ENCODE data around the gene LCN6.
"Not testable (repeated sequence)": the region's sequence is repeated elsewhere in the genome, so short reads cannot be mapped to it uniquely, and the experiment has no call there.

LCN6 gene, protein sequence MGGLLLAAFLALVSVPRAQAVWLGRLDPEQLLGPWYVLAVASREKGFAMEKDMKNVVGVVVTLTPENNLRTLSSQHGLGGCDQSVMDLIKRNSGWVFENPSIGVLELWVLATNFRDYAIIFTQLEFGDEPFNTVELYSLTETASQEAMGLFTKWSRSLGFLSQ

DNA sequence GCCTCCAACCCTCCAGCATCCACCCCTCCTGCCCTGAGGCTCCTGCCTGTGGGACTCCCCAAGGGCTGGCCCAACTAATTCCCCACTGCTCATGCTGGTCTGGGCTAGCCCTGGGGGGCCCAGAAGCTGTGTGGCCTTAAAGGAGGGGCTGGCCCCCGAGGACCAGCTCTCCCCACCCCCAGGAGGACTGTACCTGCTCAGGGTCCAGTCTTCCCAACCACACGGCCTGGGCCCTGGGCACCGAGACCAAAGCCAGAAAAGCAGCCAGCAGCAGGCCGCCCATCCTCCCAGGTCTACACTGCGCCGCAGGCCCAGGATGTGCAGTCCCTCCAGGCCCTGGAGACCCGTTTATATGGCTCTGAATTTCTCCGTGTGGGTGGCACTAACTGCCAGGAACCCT lies at the start of gene LCN6:
Gene LCN6, minus strand, starts transcription at position 325 of the 400 bp plus-strand sequence. Its CDS starts 42 bp downstream, at position 283.
- DNase-seq (ENCODE audit: low read depth), result no peak

DNA sequence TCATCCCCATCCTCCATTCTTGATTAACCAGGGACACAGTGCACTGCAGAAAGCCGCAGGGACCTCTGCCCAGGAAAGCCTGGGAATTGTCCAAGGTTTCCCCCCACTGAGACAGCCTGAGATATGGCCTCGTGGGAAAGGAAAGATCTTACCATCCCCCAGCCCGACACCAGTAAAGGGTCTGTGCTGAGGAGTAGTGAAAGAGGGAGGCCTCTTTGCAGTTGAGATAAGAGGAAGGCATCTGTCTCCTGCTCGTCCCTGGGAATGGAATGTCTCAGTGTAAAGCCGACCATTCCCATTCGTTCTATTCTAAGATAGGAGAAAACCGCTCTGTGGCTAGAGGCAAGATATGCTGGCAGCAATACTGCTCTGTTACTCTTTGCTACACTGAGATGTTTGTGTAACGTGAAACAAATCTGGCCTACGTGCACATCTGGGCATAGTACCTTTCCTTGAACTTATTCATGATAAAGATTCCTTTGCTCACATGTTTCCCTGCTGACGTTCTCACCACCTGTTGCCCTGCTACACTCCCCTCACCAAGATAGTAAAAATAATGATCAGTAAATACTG lies 48.5 kb upstream of the LCN6 start:
- not testable (repeated sequence) for DNase-seq (ENCODE audit: low read depth)

DNA sequence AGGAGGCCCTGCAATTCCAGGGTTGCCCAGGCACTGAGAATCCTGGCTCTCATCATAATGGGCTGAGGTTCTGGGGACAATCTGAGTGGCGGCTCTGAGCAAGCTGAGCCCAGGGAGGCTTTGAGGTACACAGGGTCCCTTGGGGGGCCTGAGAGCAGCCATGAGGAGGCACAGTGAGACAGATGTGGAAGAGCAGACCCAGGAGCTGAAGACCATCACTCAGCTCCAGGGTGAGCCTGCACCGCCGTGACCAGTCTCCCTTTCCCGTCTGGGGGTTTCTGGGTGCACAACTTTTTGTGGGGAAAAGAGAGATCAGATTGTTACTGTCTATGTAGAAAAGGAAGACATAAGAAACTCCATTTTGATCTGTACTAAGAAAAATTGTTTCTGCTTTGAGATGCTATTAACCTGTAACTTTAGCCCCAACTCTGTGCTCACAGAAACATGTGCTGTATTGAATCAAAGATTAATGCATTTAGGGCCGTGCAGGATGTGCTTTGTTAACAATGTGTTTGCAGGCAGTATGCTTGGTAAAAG lies 48.0 kb upstream of the LCN6 start, which contains the start of gene CCDC183:
Gene CCDC183, plus strand, starts transcription at position 101 of the 537 bp plus-strand sequence. Its CDS starts 60 bp downstream, at position 161.
- DNase-seq (ENCODE audit: low read depth), result no peak

DNA sequence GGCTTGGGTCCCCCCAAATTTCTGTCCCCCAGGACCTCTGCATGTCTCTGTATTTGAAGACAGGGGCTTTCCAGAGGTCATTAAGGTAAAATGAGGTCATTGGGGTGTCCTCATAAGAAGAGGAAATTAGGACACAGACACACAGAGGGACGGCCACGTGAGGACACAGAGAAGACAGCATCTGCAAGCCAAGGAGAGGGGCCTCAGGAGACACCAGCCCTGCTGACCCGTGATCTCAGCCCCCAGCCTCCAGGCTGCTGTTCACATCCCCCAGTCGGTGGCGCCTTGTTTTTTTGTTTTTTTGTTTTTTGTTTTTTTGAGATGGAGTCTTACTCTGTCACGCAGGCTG lies 46.6 kb upstream of the LCN6 start:
- no peak for DNase-seq (ENCODE audit: low read depth)

DNA sequence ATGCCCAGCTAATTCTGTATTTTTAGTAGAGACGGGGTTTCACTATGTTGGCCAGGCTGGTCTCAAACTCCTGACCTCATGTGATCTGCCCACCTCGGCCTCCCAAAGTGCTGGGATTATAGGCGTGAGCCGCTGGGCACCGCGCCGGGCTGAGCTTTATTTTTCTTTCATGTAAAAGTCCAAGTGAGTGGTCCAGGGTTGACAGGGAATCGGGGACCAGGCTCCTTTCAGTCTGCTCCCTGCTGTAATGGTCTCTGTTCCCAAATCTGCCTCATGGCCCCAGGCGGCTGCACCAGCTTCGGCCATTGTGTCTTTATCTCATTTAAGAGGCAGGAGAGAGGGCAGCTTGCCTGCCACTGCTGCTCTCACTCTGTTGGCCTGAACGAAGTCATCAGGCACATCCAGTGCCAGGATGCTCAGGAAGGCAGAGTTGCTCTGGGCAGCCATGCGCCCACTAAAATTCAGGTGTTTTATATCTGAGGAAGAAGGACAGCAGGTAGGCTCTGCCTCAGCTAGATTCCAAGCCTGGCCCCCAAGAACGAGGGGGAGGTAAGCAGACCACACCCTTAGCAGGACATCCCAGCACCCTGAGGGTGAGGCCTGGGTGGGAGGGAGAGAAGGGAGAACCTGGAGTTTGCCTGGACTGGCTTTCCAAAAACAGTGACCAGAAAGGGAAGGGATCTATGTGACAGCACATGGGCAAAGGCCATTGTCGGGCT lies 46.1 kb upstream of the LCN6 start:
- DNase-seq (ENCODE audit: low read depth), result no peak

GRCh38 chr9:136793086-136793946 lies 45.0 kb upstream of the LCN6 start:
- no peak for DNase-seq (ENCODE audit: low read depth)

DNA sequence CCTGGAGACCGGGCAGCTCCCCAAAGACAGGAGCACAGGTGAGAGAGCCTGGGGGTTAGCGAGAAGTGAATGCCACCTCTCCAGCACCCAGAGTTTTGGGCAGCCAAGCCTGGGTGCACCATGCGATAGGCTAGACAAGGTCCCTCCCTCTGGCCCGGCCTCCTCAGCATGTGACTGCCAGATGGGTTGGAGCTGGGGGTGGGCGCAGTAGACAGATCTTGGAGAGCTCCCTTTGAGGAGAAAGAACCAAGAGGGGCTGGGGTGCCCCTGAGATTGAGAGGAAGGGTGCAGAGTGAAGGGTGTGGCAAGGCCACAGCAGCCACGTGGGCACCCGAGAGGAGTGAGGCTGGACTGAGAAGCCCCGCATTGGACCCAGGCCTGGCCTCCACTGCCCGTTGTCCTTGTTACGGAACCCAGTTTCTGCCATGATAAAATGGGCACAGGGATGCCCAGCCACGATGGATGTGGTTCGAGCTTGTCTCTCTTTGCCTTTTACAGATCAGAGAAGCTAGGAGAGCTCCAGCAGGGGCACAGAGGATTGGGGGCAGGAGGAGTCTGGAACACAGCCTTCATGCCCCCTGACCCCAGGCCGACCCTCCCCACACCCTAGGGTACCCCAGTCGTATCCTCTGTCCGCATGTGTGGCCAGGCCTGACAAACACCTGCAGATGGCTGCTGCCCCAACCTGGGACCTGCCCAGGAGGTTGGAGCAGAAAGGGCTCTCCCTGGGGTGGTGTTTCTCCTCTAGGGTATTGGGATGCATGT lies 44.2 kb upstream of the LCN6 start:
- no peak for DNase-seq (ENCODE audit: low read depth)

GRCh38 chr9:136791516-136792276 lies 43.4 kb upstream of the LCN6 start:
- peak; percentile 39 for DNase-seq (ENCODE audit: low read depth)

DNA sequence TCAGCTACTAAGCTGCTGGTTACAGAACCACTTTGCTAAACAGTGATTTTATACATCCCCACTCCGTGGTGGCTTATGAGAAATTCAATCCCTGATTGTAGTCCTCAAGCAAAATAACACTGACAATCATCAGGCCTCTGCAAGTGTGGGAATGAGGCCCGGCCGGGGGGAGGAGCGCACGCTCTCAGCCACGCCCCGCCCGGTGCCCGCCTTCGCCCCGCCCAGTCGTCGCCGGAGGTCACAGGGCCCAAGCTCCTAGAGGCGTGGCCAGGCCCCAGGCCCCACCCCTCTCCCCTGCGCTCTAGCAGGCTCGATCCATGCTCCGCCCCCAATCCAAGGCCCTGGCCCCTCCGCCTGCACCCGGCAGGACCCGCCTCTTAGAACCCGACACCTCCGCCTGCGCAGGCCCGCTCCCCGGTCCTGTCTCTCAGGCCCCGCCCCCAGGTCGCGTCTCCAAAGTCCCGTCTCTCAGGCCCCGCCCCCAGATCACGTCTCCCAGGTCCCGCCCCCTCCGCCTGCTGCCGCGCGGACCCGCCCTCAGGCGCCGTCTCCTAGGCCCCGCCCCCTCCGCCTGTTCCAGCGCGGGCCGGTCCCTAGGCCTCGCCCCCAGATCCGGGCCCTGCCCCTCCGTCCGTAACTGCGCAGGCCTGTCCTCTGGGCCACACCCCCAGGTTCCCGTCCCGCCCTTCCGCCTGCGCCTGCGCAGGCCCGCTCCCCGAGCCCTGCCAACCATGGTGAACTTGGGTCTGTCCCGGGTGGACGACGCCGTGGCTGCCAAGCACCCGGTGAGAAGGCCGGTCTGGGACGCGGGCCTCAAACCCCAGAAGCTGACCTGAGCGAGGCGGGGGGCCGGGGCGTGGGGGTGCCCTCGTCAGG lies 42.6 kb upstream of the LCN6 start, which contains the start of gene TMEM141:
Gene TMEM141, plus strand, starts transcription at position 705 of the 876 bp plus-strand sequence. Its CDS starts 27 bp downstream, at position 732.
- peak; percentile 99 for DNase-seq (ENCODE audit: low read depth)

DNA sequence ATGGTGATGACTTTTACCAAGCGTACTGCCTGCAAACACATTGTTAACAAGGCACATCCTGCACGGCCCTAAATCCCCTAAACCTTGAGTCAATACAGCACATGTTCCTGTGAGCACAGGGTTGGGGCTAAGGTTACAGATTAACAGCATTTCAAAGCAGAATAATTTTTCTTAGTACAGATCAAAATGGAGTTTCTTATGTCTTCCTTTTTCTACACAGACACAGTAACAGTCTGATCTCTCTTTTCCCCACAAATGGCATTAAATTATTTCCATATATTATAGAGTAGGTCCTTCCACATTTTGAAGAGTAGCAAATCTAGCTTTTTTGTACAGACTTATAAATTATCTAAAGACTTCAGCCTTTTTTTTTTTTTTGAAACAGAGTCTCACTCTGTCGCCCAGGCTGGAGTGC lies 41.2 kb upstream of the LCN6 start:
- no peak for DNase-seq (ENCODE audit: low read depth)

GRCh38 chr9:136788644-136789522 lies 40.6 kb upstream of the LCN6 start:
- DNase-seq (ENCODE audit: low read depth), result not testable (repeated sequence)

- peak; percentile 45 for DNase-seq (ENCODE audit: low read depth)
Measured at GRCh38 chr9:136787690-136788400, 39.5 kb upstream of the LCN6 start.

- not testable (repeated sequence) for DNase-seq (ENCODE audit: low read depth)
Measured at GRCh38 chr9:136786983-136787382, 38.7 kb upstream of the LCN6 start.

DNA sequence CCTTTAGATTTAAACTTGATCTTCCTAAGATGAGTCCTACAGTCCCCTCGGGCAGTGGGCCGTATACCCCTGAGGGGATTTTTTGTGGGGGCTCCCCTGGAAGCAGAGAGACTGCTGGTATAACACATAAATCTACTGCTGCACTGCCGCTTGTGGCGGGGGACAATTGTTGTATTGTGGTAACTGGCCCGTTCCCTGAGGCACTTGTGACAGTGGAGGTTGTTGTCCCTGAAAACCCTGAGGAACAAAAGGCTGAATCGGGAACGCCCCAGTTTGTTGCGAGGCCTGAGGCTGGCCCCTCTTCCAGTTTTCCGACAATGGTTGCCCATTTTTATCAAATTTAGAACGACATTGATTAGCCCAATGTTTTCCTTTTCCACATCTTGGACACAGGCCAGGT lies 38.1 kb upstream of the LCN6 start:
- DNase-seq (ENCODE audit: low read depth), result no peak

DNA sequence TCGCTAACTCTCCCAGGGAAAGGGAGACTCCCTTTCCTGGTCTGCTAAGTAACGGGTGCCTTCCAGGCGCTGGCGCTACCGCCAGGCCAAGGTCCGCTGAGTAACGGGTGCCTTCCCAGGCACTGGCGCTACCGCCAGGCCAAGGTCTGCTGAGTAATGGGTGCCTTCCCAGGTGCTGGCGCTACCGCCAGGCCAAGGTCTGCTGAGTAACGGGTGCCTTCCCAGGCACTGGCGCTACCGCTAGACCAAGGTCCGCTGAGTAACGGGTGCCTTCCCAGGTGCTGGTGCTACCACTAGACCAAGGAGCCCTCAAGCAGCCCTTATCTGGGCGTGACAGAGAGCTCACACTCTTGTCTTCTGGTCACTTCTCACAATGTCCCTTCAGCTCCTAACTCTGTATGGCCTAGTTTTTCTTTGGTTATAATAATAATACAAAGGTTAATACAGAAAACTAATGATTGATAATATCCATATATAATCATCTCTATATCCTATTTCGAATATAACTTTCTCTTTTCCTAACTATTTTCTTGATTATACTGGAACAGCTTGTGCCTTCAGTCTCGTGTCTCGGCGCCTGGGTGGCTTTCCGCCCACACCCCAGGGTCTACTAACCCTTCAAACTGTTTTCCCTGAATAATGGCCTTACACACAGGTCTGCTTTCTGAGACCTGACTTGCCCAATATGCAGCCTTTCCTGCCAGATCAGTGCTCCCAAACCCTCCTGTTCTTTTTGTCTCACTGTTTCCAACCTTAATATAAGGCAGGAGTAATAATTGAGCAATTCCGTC lies 37.4 kb upstream of the LCN6 start:
- DNase-seq (ENCODE audit: low read depth), result not testable (repeated sequence)

GRCh38 chr9:136784997-136785361 lies 36.7 kb upstream of the LCN6 start:
- no peak for DNase-seq (ENCODE audit: low read depth)
